ENCODE data around the gene MATN3. TPM values are rescaled to one million over a fixed set of nuclear protein-coding genes. Genes with fewer than 3 reads are reported as not detected.

The MATN3 gene
- 0.15 and 0.76 TPM in 2 replicates for total RNA-seq (2014; rRNA removed; shearing (Covaris generic); ENCODE audit: low replicate concordance)

- DNase-seq = peak; percentile 53
- Histone ChIP-seq H3K27me3 (no peaks in the 10 kb centered on the region), H3K4me3 (peak within 1 kb of the TSS; percentile 28), H3K36me3 (no peaks in the 10 kb centered on the region), H3K9me3 (no peaks in the 10 kb centered on the region; the same call in 1 of the 2 replicates)
Measured at GRCh38 chr2:20012282-20013125, at the start of gene MATN3. Gene MATN3, minus strand, starts transcription at chr2:20012668. Its CDS starts 37 bp downstream, at chr2:20012631.

- Histone ChIP-seq H3K36me3 (no peaks in the 10 kb centered on the region), H3K9me3 (peaks cover 15% of the 10 kb centered on the region), H3K4me3 (no peak overlapping the region), H3K27me3 (no peaks in the 10 kb centered on the region)
- DNase-seq = no peak
Measured at GRCh38 chr2:20061940-20062339, 49.5 kb upstream of the MATN3 start.

- DNase-seq = peak; percentile 83
- Histone ChIP-seq H3K27me3 (no peaks in the 10 kb centered on the region), H3K9me3 (peaks cover 12% of the 10 kb centered on the region), H3K4me3 (no peak overlapping the region), H3K36me3 (no peaks in the 10 kb centered on the region)
Measured at GRCh38 chr2:20061476-20061875, 49.0 kb upstream of the MATN3 start.

- no peaks in the 10 kb centered on the region for H3K27me3 ChIP-seq
- no peak overlapping the region for H3K4me3 ChIP-seq
- peaks cover 12% of the 10 kb centered on the region for H3K9me3 ChIP-seq
- no peak for DNase-seq
- no peaks in the 10 kb centered on the region for H3K36me3 ChIP-seq
Measured at GRCh38 chr2:20060106-20060505, 47.6 kb upstream of the MATN3 start.

- Histone ChIP-seq H3K27me3 (no peaks in the 10 kb centered on the region), H3K9me3 (no peaks in the 10 kb centered on the region; the same call in none of the 2 replicates), H3K4me3 (no peak overlapping the region), H3K36me3 (no peaks in the 10 kb centered on the region)
- no peak for DNase-seq
Measured at GRCh38 chr2:20057268-20057667, 44.8 kb upstream of the MATN3 start.

GRCh38 chr2:20054931-20055330 is 42.5 kb upstream of the MATN3 start:
- DNase-seq = no peak
- H3K36me3 ChIP-seq = peaks cover 8% of the 10 kb centered on the region; the same call in 1 of the 2 replicates

GRCh38 chr2:20054119-20054518 is 41.7 kb upstream of the MATN3 start:
- Histone ChIP-seq H3K27me3 (no peaks in the 10 kb centered on the region), H3K36me3 (peaks cover 13% of the 10 kb centered on the region), H3K9me3 (no peaks in the 10 kb centered on the region; the same call in none of the 2 replicates), H3K4me3 (no peak overlapping the region)
- DNase-seq = no peak

More at GRCh38 chr2:20054931-20055330, 42.5 kb upstream of the MATN3 start:
- Histone ChIP-seq H3K4me3 (no peak overlapping the region), H3K9me3 (no peaks in the 10 kb centered on the region; the same call in none of the 2 replicates), H3K27me3 (no peaks in the 10 kb centered on the region)

- DNase-seq = peak; percentile 86
- Histone ChIP-seq H3K9me3 (no peaks in the 10 kb centered on the region; the same call in none of the 2 replicates), H3K27me3 (no peaks in the 10 kb centered on the region), H3K4me3 (peak overlapping the region; percentile 78), H3K36me3 (peaks cover 22% of the 10 kb centered on the region)
Measured at GRCh38 chr2:20052861-20053281, 40.4 kb upstream of the MATN3 start.

GRCh38 chr2:20052229-20052851 is 39.9 kb upstream of the MATN3 start:
- peak overlapping the region; percentile 78 for H3K4me3 ChIP-seq
- H3K27me3 ChIP-seq = no peaks in the 10 kb centered on the region
- no peaks in the 10 kb centered on the region; the same call in 1 of the 2 replicates for H3K9me3 ChIP-seq
- DNase-seq = no peak
- peaks cover 23% of the 10 kb centered on the region for H3K36me3 ChIP-seq

GRCh38 chr2:20051532-20052228 is 39.2 kb upstream of the MATN3 start, which contains the start of gene LAPTM4A:
Gene LAPTM4A, minus strand, starts transcription at chr2:20051628. Its CDS starts 108 bp downstream, at chr2:20051520.
- Histone ChIP-seq H3K4me3 (peak within 1 kb of the TSS; percentile 78), H3K27me3 (no peaks in the 10 kb centered on the region), H3K36me3 (peaks cover 26% of the 10 kb centered on the region), H3K9me3 (no peaks in the 10 kb centered on the region)
- peak; percentile 99 for DNase-seq

- peak; percentile 55 for DNase-seq
- Histone ChIP-seq H3K36me3 (peaks cover 31% of the 10 kb centered on the region), H3K27me3 (no peaks in the 10 kb centered on the region), H3K4me3 (peak overlapping the region; percentile 78), H3K9me3 (no peaks in the 10 kb centered on the region)
Measured at GRCh38 chr2:20050646-20051531, 38.4 kb upstream of the MATN3 start.

GRCh38 chr2:20050104-20050645 is 37.7 kb upstream of the MATN3 start:
- peaks cover 36% of the 10 kb centered on the region for H3K36me3 ChIP-seq
- H3K9me3 ChIP-seq = no peaks in the 10 kb centered on the region
- H3K4me3 ChIP-seq = peak overlapping the region; percentile 78
- H3K27me3 ChIP-seq = no peaks in the 10 kb centered on the region
- DNase-seq = no peak

GRCh38 chr2:20049637-20050036 is 37.2 kb upstream of the MATN3 start:
- Histone ChIP-seq H3K36me3 (peaks cover 39% of the 10 kb centered on the region), H3K4me3 (peak overlapping the region; percentile 78), H3K27me3 (no peaks in the 10 kb centered on the region), H3K9me3 (no peaks in the 10 kb centered on the region)
- no peak for DNase-seq

- Histone ChIP-seq H3K27me3 (no peaks in the 10 kb centered on the region), H3K36me3 (peaks cover 46% of the 10 kb centered on the region), H3K4me3 (peak overlapping the region; percentile 78), H3K9me3 (no peaks in the 10 kb centered on the region)
- no peak for DNase-seq
Measured at GRCh38 chr2:20048488-20049448, 36.3 kb upstream of the MATN3 start.
